HG02840 (cell line): Measurements from ENCODE around the gene RFNG.

Experiments
- ATAC-seq: cut with Tn5 transposase; IDR thresholded peaks from one replicate; pipeline ENCODE4 v1.9.1; 2021; ENCODE audit warnings: mild to moderate bottlenecking, moderate library complexity, moderate number of reproducible peaks; ENCODE audit not compliant: unreplicated experiment, low FRiP score

Gene RFNG

GRCh38 chr17:82078433-82078832 lies 26.8 kb upstream of the RFNG start:
- ATAC-seq, result no peak

GRCh38 chr17:82077617-82078358 lies 26.2 kb upstream of the RFNG start:
- ATAC-seq, result no peak

- no peak for ATAC-seq
These were observed 25.4 kb upstream of the RFNG start for GRCh38 chr17:82076785-82077591.

GRCh38 chr17:82076018-82076784 lies 24.6 kb upstream of the RFNG start:
- no peak for ATAC-seq

- ATAC-seq, result no peak
These were observed 21.8 kb upstream of the RFNG start for GRCh38 chr17:82073446-82073845.

- no peak for ATAC-seq
These were observed 21.2 kb upstream of the RFNG start for GRCh38 chr17:82072827-82073226.

GRCh38 chr17:82070611-82071010 lies 19.0 kb upstream of the RFNG start:
- no peak for ATAC-seq

GRCh38 chr17:82065638-82066303 lies 14.2 kb upstream of the RFNG start, which contains the start of gene DUS1L:
DUS1L (minus strand) TSS chr17:82065804; CDS start chr17:82065059, 745 bp downstream.
- no peak for ATAC-seq

- no peak for ATAC-seq
These were observed 13.6 kb upstream of the RFNG start for GRCh38 chr17:82065193-82065637.

GRCh38 chr17:82064433-82065192 lies 13.0 kb upstream of the RFNG start:
- ATAC-seq, result no peak

GRCh38 chr17:82063424-82064415 lies 12.1 kb upstream of the RFNG start:
- no peak for ATAC-seq

- no peak for ATAC-seq
These were observed 11.4 kb upstream of the RFNG start for GRCh38 chr17:82062984-82063368.

- no peak for ATAC-seq
These were observed 10.7 kb upstream of the RFNG start for GRCh38 chr17:82062076-82062983.

GRCh38 chr17:82061047-82061925 lies 9.7 kb upstream of the RFNG start:
- ATAC-seq, result no peak

GRCh38 chr17:82060614-82061013 lies 9.0 kb upstream of the RFNG start:
- no peak for ATAC-seq

GRCh38 chr17:82060001-82060380 lies 8.4 kb upstream of the RFNG start:
- ATAC-seq, result no peak
